Endothelial cell of hepatic sinusoid (primary cell): ENCODE data around the gene KAZN.

Experiments used
- in situ Hi-C: cut with HindIII; loops from 2 replicates; pipeline ENCODE4 v1.10.0; 2017; ENCODE audit warnings: low sequenced_read_pairs

KAZN gene

GRCh38 chr1:14583788-14584187, 14.7 kb upstream of the KAZN start:
- in situ Hi-C loops, result loop anchor here (25.0 kb wide), 1 partner anchor 479 kb away; no protein-coding TSS in a partner anchor

DNA sequence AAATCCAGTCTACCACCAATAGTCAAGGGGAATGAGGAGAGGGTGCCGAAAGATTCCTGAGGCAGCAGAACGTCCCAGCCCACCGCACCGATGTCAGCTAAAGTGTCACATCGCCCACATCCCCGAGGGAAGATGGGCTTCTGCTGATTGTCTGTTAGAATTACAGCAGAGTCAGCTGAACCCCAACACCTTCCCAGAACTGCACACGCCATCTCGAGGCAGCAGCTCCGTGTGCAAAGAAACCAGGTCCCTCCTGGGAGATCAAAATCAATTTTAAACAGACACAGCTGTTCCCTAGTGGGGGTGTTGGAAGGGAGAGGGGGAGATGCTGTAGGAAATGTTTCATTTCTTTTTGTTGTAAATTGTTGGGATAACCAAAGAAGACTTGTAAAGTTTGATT, 12.8 kb upstream of the KAZN start:
- in situ Hi-C loops, result loop anchor here (25.0 kb wide), 1 partner anchor 477 kb away; no protein-coding TSS in a partner anchor

DNA sequence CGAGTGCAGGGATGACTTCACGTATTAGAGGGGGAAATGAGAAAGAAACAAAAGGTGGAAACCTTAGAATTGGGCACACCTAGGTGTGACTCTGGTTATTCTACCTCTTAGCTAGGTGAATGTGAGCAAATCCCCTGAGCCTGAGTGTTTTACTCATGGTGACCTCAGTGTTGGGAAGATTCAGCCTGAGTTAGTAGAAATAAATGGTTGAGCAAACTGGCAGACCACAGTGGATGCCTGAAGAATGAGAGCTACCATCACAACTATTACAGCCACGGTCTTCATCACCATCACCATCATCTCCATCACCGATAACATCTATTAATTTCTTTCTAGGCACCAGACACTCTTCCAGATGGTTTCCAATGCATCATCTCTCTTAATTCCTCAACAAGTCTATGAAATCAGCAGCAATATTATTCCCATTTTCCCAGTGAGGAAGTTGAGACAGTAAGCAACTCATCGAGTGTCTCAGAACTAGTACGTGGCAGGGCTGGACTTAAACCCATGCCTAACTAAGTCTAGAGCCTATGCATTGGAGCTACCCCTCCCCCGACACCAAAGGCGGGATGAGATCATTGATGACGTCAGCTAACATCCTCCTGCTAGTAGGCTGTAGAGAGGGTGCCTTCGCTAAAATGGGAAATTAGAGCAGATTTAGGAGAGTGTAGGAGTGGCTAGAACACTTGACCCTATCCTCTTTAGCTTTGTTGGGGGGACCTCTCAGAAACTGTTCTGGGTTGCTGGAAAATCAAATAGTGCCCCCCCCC, 7.9 kb upstream of the KAZN start:
- in situ Hi-C loops, result loop anchor here (25.0 kb wide), 1 partner anchor 472 kb away; no protein-coding TSS in a partner anchor

- in situ Hi-C loops, result loop anchor here (25.0 kb wide), 1 partner anchor 471 kb away; no protein-coding TSS in a partner anchor
These were observed 6.9 kb upstream of the KAZN start for GRCh38 chr1:14591600-14591999.

DNA sequence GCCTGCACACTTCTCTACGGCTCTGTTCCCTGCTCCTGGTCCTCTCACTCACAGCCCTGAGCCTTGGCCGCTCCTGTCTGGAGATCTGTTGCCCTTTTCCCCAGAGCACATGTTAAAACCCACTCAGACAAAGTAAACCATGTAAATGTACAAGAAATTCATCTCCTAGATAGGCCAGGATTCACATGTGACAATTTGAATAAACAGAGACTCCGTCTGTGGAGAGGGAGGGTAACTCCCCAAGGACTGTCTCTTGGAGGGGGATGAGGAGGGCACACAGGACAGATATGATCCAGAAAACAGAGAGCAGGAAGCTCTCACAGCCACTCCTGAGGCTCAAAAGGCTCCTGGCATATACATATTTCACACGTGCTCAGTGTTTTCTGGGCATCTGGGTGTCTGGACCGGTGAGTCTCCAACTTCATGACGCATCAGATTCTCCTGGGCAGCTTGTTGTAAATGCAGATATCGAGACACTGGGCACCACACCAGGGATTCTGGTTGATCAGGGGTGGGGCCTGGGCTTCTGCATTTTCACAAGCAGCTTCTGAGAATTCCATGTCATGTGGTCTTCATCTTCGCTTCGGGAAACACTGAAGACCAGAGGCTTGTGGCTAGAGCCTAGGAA, 6.4 kb upstream of the KAZN start:
- in situ Hi-C loops, result loop anchor here (25.0 kb wide), 1 partner anchor 470 kb away; no protein-coding TSS in a partner anchor

- in situ Hi-C loops, result loop anchor here (25.0 kb wide), 1 partner anchor 469 kb away; no protein-coding TSS in a partner anchor
These were observed 5.2 kb upstream of the KAZN start for GRCh38 chr1:14593302-14593701.

DNA sequence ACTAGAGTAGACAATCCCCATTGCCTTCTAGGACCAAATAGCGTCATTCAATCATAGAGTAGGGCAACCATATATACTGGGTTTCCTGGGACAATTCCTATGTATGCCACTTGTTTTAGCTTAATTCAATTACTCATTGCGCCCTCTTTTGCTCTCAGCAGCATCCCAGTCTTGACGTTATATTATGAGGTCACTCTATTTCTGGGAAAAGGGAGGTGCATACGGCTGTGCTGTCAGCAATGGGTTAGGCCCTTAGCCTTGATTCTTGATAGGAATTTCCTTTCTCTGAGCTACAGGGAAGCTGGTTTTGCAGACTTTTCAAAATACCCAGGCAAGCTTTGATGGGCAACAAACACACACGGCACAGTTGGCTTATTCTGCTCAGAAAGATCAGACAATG, 4.4 kb upstream of the KAZN start:
- in situ Hi-C loops, result loop anchor here (25.0 kb wide), 1 partner anchor 468 kb away; no protein-coding TSS in a partner anchor

- in situ Hi-C loops, result loop anchor here (25.0 kb wide), 1 partner anchor 466 kb away; no protein-coding TSS in a partner anchor
These were observed 1.9 kb upstream of the KAZN start for GRCh38 chr1:14596591-14596990.

GRCh38 chr1:14597343-14598006, 1.0 kb upstream of the KAZN start:
- in situ Hi-C loops, result loop anchor here (25.0 kb wide), 1 partner anchor 465 kb away; no protein-coding TSS in a partner anchor

- in situ Hi-C loops, result loop anchor here (25.0 kb wide), 1 partner anchor 464 kb away; no protein-coding TSS in a partner anchor
These were observed 433 bp upstream of the KAZN start for GRCh38 chr1:14598007-14598497.

DNA sequence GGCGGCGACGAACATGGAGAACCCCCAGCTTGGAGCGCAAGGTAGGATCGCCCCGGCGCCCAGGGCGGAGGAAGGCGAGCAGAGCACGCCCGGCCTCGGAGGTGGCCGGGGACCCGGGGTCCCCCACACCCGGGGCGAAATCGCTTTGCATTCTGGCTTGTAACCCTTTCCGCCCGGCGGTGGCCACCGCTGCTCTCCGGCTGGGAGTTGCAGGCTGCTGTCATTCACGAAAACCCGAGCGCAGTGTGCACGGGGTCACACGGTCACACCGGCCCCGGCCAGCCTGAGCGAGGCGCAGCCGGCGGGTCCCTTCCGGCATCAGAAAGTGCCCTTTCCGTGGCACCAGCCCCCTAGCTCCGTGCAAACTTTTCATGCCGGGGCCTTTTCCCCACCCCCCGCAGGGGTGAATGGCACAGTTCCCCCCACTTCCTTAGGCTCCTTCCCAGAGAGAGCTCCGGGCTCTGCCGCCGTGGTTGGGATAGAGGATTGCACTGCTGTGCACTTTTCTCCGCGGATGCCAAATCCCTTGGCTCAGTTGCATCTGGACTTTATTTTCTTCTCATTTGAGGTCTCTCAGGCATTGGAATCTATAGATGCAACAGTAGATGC, 802 bp downstream of the KAZN start:
- in situ Hi-C loops, result loop anchor here (25.0 kb wide), 1 partner anchor 463 kb away; no protein-coding TSS in a partner anchor

DNA sequence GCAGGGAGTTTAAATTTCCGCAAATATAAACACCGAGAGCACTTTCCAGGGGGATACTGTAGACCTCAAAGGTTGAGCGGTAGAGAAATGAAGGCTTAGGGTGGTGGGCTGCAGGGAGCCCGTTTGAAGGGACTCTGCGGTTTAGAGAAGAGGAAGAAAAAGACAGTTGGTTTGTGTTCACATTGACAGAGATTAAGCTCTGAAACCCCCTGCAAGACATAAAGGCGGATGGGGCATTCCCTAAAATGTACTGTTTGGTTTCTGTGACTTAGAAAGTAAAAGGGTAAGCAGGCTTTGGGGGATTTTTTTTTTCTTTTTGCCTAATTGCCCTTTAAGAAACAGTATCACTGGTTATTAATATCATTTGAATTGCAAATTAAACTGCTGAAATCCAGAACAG, 1.3 kb downstream of the KAZN start:
- in situ Hi-C loops, result loop anchor here (25.0 kb wide), 1 partner anchor 463 kb away; no protein-coding TSS in a partner anchor

GRCh38 chr1:14600405-14601112, 2.1 kb downstream of the KAZN start:
- in situ Hi-C loops, result no loop called here

DNA sequence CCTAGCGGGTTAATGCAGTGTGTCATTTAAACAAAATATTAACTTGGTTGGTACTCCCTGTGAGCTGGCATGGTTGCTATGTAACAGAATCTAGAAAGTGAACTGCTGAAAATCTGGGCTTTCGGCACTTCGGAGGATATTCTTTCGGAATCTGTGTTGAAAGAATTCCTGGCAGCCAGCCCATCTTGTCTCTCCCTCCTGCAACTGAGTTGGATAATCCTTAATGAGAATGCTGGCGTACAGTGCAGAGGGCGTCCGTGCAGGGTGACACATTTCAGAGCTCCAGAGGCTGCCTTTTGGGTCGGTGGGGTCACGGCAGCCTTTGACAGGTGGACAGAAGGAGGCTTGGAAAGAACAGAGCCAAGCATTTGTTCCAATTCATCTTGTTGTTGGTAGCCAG, 3.7 kb downstream of the KAZN start:
- in situ Hi-C loops, result no loop called here

GRCh38 chr1:14603645-14604044, 5.2 kb downstream of the KAZN start:
- in situ Hi-C loops, result no loop called here

DNA sequence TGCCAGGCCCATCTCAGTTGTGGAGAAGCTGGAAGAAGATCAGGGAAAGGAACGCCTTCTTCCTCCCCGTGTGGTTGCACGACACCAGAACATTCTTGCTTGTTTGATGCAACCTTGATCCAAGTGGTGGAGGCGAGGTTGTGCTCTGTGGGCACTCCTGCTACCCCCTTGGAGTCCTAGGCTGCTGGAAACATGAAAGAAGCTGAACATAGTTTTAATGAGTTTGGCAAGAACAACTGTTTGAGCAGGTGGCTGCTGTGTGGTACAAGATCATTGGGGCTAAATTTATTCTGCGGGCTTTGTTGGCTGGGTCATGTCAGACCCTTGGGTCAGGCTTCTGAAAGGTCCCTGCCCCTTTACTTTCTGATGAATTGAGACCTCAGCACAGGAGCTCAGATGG, 5.9 kb downstream of the KAZN start:
- in situ Hi-C loops, result no loop called here

GRCh38 chr1:14605945-14606344, 7.5 kb downstream of the KAZN start:
- in situ Hi-C loops, result no loop called here

DNA sequence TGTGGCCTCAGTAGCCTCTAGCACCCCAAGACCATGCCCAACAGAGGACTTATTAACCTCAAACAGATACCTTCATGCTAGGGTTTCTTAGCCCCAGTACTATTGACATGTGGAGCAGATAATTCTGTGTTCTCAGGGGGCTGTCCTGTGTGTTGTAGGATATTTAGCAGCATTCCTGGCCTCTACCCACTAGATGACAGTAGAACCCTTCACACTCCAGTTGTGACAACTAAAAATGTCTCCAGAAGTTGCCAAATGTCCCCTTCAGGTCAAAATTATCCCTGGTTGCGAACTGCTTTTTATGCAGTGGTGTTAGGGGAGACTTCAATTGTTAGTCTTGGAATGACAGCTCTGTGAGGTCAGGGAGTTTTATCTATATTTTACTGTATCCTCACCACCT, 8.1 kb downstream of the KAZN start:
- in situ Hi-C loops, result no loop called here

GRCh38 chr1:14607295-14607694, 8.8 kb downstream of the KAZN start:
- in situ Hi-C loops, result no loop called here

GRCh38 chr1:14608308-14608707, 9.8 kb downstream of the KAZN start:
- in situ Hi-C loops, result no loop called here
